H1 (cell line): ENCODE measurements around the gene ADAMTS4.
A peak's percentile ranks its signal among the peaks of the same experiment; 100 is the strongest.

Experiments used
- CHD2 ChIP-seq: IDR thresholded peaks from 2 replicates; pipeline ENCODE4 v1.6.1; 2012; ENCODE audit warnings: low read length, improper control_type of control experiment
- CTCF ChIP-seq, 3 experiments: IDR thresholded peaks; 1 replicate in 2 of 3; 2 replicates in 1 of 3; pipeline versions ENCODE4 v1.5.1 to v1.6.1; 2011; ENCODE audit warnings: low read length in 3 of 3, mild to moderate bottlenecking in 3 of 3, inconsistent platforms in 2 of 3, low read depth in 1 of 3, moderate library complexity in 1 of 3; ENCODE audit not compliant: insufficient read depth in 1 of 3; ENCODE audit errors: control extremely low read depth in 1 of 3
- POLR2A ChIP-seq, 2 experiments: IDR thresholded peaks; 1 replicate in 1 of 2; 2 replicates in 1 of 2; pipeline ENCODE4 v1.6.1; 2011; ENCODE audit warnings: low read depth in 2 of 2, low read length in 2 of 2, mild to moderate bottlenecking in 2 of 2; ENCODE audit errors: control extremely low read depth in 1 of 2
- TBP ChIP-seq: IDR thresholded peaks from 2 replicates; pipeline ENCODE4 v1.6.1; 2011; ENCODE audit warnings: low read depth, low read length, improper control_type of control experiment

GRCh38 chr1:161201836-161202712, 3.2 kb upstream of the ADAMTS4 start, which contains the start of gene NDUFS2:
- peak; percentile 31 to 62 (median 49) for TF ChIP-seq CTCF (IDR thresholded peaks at IDR 0.05; ENCODE audit: control extremely low read depth in 1 of 3, insufficient read depth in 1 of 3, low read depth in 1 of 3, low read length in 3 of 3)
- peak; percentile 97 to 99 for TF ChIP-seq POLR2A (IDR thresholded peaks at IDR 0.05; ENCODE audit: control extremely low read depth in 1 of 2, low read depth in 2 of 2, low read length in 2 of 2)
- 0 out of 2 replicates have a peak, but pooled peaks have one; percentile 39 for TF ChIP-seq CHD2
- TF ChIP-seq TBP: peak; percentile 94
